HCT116 (cell line): ENCODE data around the gene ABLIM1. TPM values are rescaled to one million over a fixed set of nuclear protein-coding genes. Genes with fewer than 3 reads are reported as not detected.

Experiments
- ATAC-seq: fragments of 200-7000 bp; cut with Tn5 transposase; 2 replicates; pipeline ENCODE4 v1.9.1; 2020; ENCODE audit warnings: mild to moderate bottlenecking, moderate library complexity
- BruUV-seq: library from RNA; stranded (reverse); fragments of 400-500 nt; replicated peaks from 2 replicates; lab custom pipeline; 2021; lab: Mats Ljungman, UMichigan
- CTCF ChIA-PET: fragments of 300-600 bp; sonication (Branson Sonifier 250); formaldehyde crosslinking; loops from one replicate; lab custom pipeline; 2021; ENCODE audit warnings: antibody characterized with exemption; lab: Charles Lee
- POLR2A ChIA-PET: fragments of 300-600, 350-600 bp; sonication (Branson Sonifier 250); formaldehyde crosslinking; loops from one replicate; lab custom pipeline; 2021; ENCODE audit warnings: antibody characterized with exemption; lab: Charles Lee
- RAD21 ChIA-PET, 2 experiments: fragments of 300-600 bp; sonication (Branson Sonifier 250); formaldehyde crosslinking; loops; one replicate each; lab custom pipeline; 2023; ENCODE audit warnings: low total read pairs in 2 of 2; ENCODE audit not compliant: uncharacterized antibody in 2 of 2, unreplicated experiment in 2 of 2, low non-redundant PET in 1 of 2; lab: Charles Lee
- DNase-seq: peaks from one replicate; pipeline ENCODE4 v3.0.0-alpha.2; 2010; ENCODE audit warnings: low read depth, low spot score
- H2AFZ ChIP-seq: fragments of 200-600 bp; shearing (Covaris generic), sonication (generic); 2 replicates; pipeline ENCODE4 v1.6.1; 2017; ENCODE audit warnings: low read depth, mixed run types, mixed read lengths, antibody characterized with exemption, low read length; ENCODE audit not compliant: poor library complexity, severe bottlenecking
- H3K27ac ChIP-seq: 2 replicates; pipeline ENCODE4 v1.5.1; 2012; ENCODE audit warnings: low read depth, low read length
- H3K27me3 ChIP-seq: fragments of 200-600 bp; sonication (generic); 2 replicates; pipeline ENCODE4 v1.6.1; 2016; ENCODE audit warnings: mixed run types, low read length, mixed read lengths; ENCODE audit not compliant: insufficient read depth
- H3K36me3 ChIP-seq, 2 experiments: fragments of 200-500 bp in 1 of 2; fragments of 200-600 bp in 1 of 2; sonication (Bioruptor generic) in 1 of 2; sonication (generic) in 1 of 2; 2 replicates each; pipeline versions ENCODE4 v1.5.1 to v1.6.1; 2014 to 2016; ENCODE audit warnings: low read length in 2 of 2, inconsistent platforms in 1 of 2, mixed read lengths in 1 of 2, mixed run types in 1 of 2; ENCODE audit not compliant: insufficient read depth in 2 of 2, control insufficient read depth in 1 of 2
- H3K4me1 ChIP-seq, 2 experiments: fragments of 200-600 bp in 1 of 2; sonication (generic) in 1 of 2; 2 replicates each; pipeline versions ENCODE4 v1.5.1 to v1.6.1; 2012 to 2017; ENCODE audit warnings: low read length in 2 of 2, inconsistent platforms in 1 of 2, mild to moderate bottlenecking in 1 of 2, mixed read lengths in 1 of 2, mixed run types in 1 of 2, moderate library complexity in 1 of 2; ENCODE audit not compliant: insufficient read depth in 2 of 2, control insufficient read depth in 1 of 2
- H3K4me2 ChIP-seq: fragments of 200-600 bp; sonication (generic); 2 replicates; pipeline ENCODE4 v1.6.1; 2017; ENCODE audit warnings: mixed run types, low read length, mixed read lengths
- H3K4me3 ChIP-seq, 2 experiments: fragments of 200-600 bp in 1 of 2; sonication (generic) in 1 of 2; replicated peaks in 1 of 2; 2 replicates each; pipeline ENCODE4 v1.5.1; 2011 to 2016; ENCODE audit warnings: low read length in 2 of 2, control low read depth in 1 of 2, low read depth in 1 of 2, mild to moderate bottlenecking in 1 of 2, mixed read lengths in 1 of 2, mixed run types in 1 of 2
- H3K79me2 ChIP-seq: fragments of 200-600 bp; sonication (generic); 2 replicates; pipeline ENCODE4 v1.6.1; 2017; ENCODE audit warnings: mild to moderate bottlenecking, mixed run types, low read length, moderate library complexity, mixed read lengths; ENCODE audit not compliant: insufficient read depth
- H3K9ac ChIP-seq: fragments of 200-600 bp; sonication (generic); 2 replicates; pipeline ENCODE4 v1.6.1; 2016; ENCODE audit warnings: low read length, mixed read lengths
- H3K9me2 ChIP-seq: fragments of 200-600 bp; sonication (generic), shearing (Covaris generic); 2 replicates; pipeline ENCODE4 v1.6.1; 2017; ENCODE audit warnings: mixed run types, mild to moderate bottlenecking, moderate library complexity; ENCODE audit not compliant: insufficient read depth
- H3K9me3 ChIP-seq, 2 experiments: fragments of 200-500 bp in 1 of 2; fragments of 200-600 bp in 1 of 2; sonication (Bioruptor generic) in 1 of 2; sonication (generic) in 1 of 2; 2 replicates each; pipeline ENCODE4 v1.6.1; 2014 to 2017; ENCODE audit warnings: low read length in 2 of 2, mixed read lengths in 2 of 2, inconsistent platforms in 1 of 2, low read depth in 1 of 2, mild to moderate bottlenecking in 1 of 2, mixed run types in 1 of 2, moderate library complexity in 1 of 2; ENCODE audit not compliant: control insufficient read depth in 1 of 2, insufficient read depth in 1 of 2
- H4K20me1 ChIP-seq: fragments of 200-600 bp; sonication (generic), shearing (Covaris generic); 2 replicates; pipeline ENCODE4 v1.6.1; 2017; ENCODE audit warnings: mixed run types, mild to moderate bottlenecking, moderate library complexity; ENCODE audit not compliant: insufficient read depth
- CEBPB ChIP-seq: IDR thresholded peaks from 2 replicates; pipeline ENCODE4 v1.6.1; 2012; ENCODE audit warnings: low read depth
- EGR1 ChIP-seq: IDR thresholded peaks from 2 replicates; pipeline ENCODE4 v1.6.1; 2012; ENCODE audit warnings: low read depth
- FOSL1 ChIP-seq: IDR thresholded peaks from 2 replicates; pipeline ENCODE4 v1.6.1; 2012; ENCODE audit warnings: low read depth
- JUND ChIP-seq: IDR thresholded peaks from 2 replicates; pipeline ENCODE4 v1.6.1; 2012
- POLR2AphosphoS5 ChIP-seq: IDR thresholded peaks from 2 replicates; pipeline ENCODE4 v1.6.1; 2011; ENCODE audit warnings: mild to moderate bottlenecking, low read depth, low read length, moderate library complexity
- RAD21 ChIP-seq: IDR thresholded peaks from 2 replicates; pipeline ENCODE4 v1.6.1; 2012; ENCODE audit warnings: low read depth, mild to moderate bottlenecking
- SIN3A ChIP-seq: IDR thresholded peaks from 2 replicates; pipeline ENCODE4 v1.6.1; 2012; ENCODE audit warnings: low read depth
- SP1 ChIP-seq: IDR thresholded peaks from 2 replicates; pipeline ENCODE4 v1.6.1; 2012; ENCODE audit warnings: low read depth
- SRF ChIP-seq: IDR thresholded peaks from 2 replicates; pipeline ENCODE4 v1.6.1; 2012; ENCODE audit warnings: low read depth
- YY1 ChIP-seq: IDR thresholded peaks from 2 replicates; pipeline ENCODE4 v1.6.1; 2011; ENCODE audit warnings: low read length, low read depth, moderate library complexity, mild to moderate bottlenecking; ENCODE audit not compliant: insufficient replicate concordance; ENCODE audit errors: extremely low read depth
- ZNF274 ChIP-seq: fragments of 200-500 bp; sonication (Bioruptor generic); IDR thresholded peaks from 2 replicates; pipeline ENCODE4 v1.6.1; 2014; ENCODE audit warnings: mild to moderate bottlenecking, low read depth, low read length, inconsistent platforms
- intact Hi-C: fragments of 100-400 bp; cut with micrococcal nuclease; formaldehyde crosslinking; loops from 2 replicates; pipeline ENCODE4 v1.10.0; 2022
- total RNA-seq: library from RNA; stranded (reverse); gene quantifications from one replicate; pipeline ENCODE4 v1.2.1, GENCODE V29; 2021; ENCODE audit not compliant: unreplicated experiment
- TF ChIP-seq, protein P1 (sequence below), 3 experiments: fragments of 200-600 bp in 1 of 3; sonication (generic) in 1 of 3; IDR thresholded peaks in 2 of 3; conservative IDR thresholded peaks in 1 of 3; 2 replicates each; pipeline ENCODE4 v1.5.1; 2012 to 2017; ENCODE audit warnings: low read depth in 2 of 3, low read length in 2 of 3, antibody characterized with exemption in 1 of 3, borderline replicate concordance in 1 of 3, control low read depth in 1 of 3, mild to moderate bottlenecking in 1 of 3, mixed read lengths in 1 of 3, mixed run types in 1 of 3, moderate library complexity in 1 of 3; ENCODE audit not compliant: insufficient read depth in 1 of 3
- TF ChIP-seq, protein P2 (sequence below): IDR thresholded peaks from 2 replicates; pipeline ENCODE4 v1.6.1; 2011; ENCODE audit warnings: mild to moderate bottlenecking, low read length, moderate library complexity; ENCODE audit not compliant: insufficient replicate concordance; ENCODE audit errors: extremely low read depth

ABLIM1 gene
- total RNA-seq, 1 experiment from 2014 or later: 96.2 TPM

DNA sequence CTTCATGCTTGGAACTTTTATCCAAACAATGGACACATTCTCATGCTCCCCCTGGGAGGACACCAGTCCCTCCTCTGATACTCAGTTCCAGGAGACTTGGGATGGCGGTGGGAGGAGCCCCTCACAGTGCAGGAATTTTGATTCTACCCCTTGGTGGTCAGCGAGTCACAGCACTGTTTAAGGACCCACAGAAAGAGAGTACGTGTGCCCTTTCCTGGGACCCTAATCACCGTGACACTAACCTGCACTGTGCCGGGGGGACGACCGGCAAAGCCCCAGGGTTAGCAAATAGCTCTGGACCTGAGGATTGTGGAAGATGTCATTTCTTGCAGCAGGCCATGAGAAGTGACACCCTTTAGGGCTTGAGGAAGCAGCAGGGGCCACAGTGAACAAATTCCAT is 264.2 kb downstream of the ABLIM1 start:
- TF ChIP-seq, protein P1, sequence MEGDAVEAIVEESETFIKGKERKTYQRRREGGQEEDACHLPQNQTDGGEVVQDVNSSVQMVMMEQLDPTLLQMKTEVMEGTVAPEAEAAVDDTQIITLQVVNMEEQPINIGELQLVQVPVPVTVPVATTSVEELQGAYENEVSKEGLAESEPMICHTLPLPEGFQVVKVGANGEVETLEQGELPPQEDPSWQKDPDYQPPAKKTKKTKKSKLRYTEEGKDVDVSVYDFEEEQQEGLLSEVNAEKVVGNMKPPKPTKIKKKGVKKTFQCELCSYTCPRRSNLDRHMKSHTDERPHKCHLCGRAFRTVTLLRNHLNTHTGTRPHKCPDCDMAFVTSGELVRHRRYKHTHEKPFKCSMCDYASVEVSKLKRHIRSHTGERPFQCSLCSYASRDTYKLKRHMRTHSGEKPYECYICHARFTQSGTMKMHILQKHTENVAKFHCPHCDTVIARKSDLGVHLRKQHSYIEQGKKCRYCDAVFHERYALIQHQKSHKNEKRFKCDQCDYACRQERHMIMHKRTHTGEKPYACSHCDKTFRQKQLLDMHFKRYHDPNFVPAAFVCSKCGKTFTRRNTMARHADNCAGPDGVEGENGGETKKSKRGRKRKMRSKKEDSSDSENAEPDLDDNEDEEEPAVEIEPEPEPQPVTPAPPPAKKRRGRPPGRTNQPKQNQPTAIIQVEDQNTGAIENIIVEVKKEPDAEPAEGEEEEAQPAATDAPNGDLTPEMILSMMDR (IDR thresholded peaks at IDR 0.05 in 2 of 3, conservative IDR thresholded peaks at IDR 0.05 in 1 of 3; ENCODE audit: borderline replicate concordance in 1 of 3, insufficient read depth in 1 of 3, low read depth in 2 of 3, low read length in 2 of 3): no peak
- TF ChIP-seq EGR1: no peak
- TF ChIP-seq FOSL1: no peak
- TF ChIP-seq SRF: no peak
- TF ChIP-seq RAD21: no peak
- TF ChIP-seq POLR2AphosphoS5: no peak
- TF ChIP-seq SIN3A: no peak
- TF ChIP-seq YY1: no peak
- ChIA-PET RAD21 (no interaction called here), POLR2A (no interaction called here), CTCF (no interaction called here)
- H3K27me3 ChIP-seq: peaks cover 65% of the 10 kb centered on the region
- no peak overlapping the region for H3K27ac ChIP-seq
- no peak overlapping the region for H3K9ac ChIP-seq
- no peaks in the 10 kb centered on the region for H4K20me1 ChIP-seq
- H2AFZ ChIP-seq: no peak overlapping the region
- no peaks in the 10 kb centered on the region for H3K9me3 ChIP-seq
- H3K9me2 ChIP-seq: no peaks in the 10 kb centered on the region
- H3K79me2 ChIP-seq: no peaks in the 10 kb centered on the region
- H3K36me3 ChIP-seq: no peaks in the 10 kb centered on the region
- H3K4me2 ChIP-seq: no peak overlapping the region
- DNase-seq (no peak), ATAC-seq (no peak)
- peaks cover 9 to 16% of the 10 kb centered on the region in 2 experiments for H3K4me1 ChIP-seq
- no peak overlapping the region for H3K4me3 ChIP-seq
- no TSS peak for BruUV-seq
- intact Hi-C loops: no loop called here

DNA sequence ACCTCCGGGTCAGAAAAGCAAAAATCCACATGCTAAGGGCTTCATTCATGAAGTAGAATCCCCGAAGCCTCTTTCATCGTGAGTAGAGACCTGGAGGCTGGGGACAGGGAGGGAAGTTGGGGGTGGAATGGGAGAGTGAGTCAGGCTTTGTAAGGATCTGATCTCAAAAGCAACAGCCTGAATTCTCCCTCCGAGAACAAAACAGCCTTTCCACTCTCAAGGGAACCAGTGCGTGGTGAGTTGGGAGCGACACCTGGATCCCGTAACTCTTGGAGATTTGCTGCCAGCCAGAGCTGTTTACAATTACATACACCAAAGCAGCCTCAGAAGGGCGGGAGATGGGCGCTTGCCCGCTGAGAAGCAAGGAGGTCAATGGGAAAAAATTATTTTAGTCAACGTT is 264.6 kb downstream of the ABLIM1 start:
- Histone ChIP-seq H3K79me2 (no peaks in the 10 kb centered on the region), H4K20me1 (no peaks in the 10 kb centered on the region), H2AFZ (no peak overlapping the region), H3K9me2 (no peaks in the 10 kb centered on the region), H3K27ac (no peak overlapping the region), H3K4me2 (no peak overlapping the region), H3K27me3 (peaks cover 61% of the 10 kb centered on the region), H3K36me3 (no peaks in the 10 kb centered on the region), H3K4me1 (peaks cover 9 to 19% of the 10 kb centered on the region in 2 experiments), H3K9ac (no peak overlapping the region), H3K4me3 (no peak overlapping the region), H3K9me3 (no peaks in the 10 kb centered on the region)
- ChIA-PET CTCF (no interaction called here), RAD21 (no interaction called here), POLR2A (no interaction called here)
- no peak for ATAC-seq
- intact Hi-C loops: no loop called here
- BruUV-seq: no TSS peak
- no peak for DNase-seq
- TF ChIP-seq RAD21 (no peak), SP1 (no peak), CEBPB (no peak), JUND (no peak), ZNF274 (no peak), SIN3A (no peak), YY1 (no peak), EGR1 (no peak), FOSL1 (no peak)
- TF ChIP-seq, protein P1 (IDR thresholded peaks at IDR 0.05 in 2 of 3, conservative IDR thresholded peaks at IDR 0.05 in 1 of 3; ENCODE audit: borderline replicate concordance in 1 of 3, insufficient read depth in 1 of 3, low read depth in 2 of 3, low read length in 2 of 3): no peak
- TF ChIP-seq, protein P2, sequence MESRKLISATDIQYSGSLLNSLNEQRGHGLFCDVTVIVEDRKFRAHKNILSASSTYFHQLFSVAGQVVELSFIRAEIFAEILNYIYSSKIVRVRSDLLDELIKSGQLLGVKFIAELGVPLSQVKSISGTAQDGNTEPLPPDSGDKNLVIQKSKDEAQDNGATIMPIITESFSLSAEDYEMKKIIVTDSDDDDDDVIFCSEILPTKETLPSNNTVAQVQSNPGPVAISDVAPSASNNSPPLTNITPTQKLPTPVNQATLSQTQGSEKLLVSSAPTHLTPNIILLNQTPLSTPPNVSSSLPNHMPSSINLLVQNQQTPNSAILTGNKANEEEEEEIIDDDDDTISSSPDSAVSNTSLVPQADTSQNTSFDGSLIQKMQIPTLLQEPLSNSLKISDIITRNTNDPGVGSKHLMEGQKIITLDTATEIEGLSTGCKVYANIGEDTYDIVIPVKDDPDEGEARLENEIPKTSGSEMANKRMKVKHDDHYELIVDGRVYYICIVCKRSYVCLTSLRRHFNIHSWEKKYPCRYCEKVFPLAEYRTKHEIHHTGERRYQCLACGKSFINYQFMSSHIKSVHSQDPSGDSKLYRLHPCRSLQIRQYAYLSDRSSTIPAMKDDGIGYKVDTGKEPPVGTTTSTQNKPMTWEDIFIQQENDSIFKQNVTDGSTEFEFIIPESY: no peak
